ENCODE measurements around the gene SYK.

- TF ChIP-seq CTCF (conservative IDR thresholded peaks at IDR 0.05 in 1 of 2, IDR thresholded peaks at IDR 0.05 in 1 of 2; ENCODE audit: extremely low read depth in 1 of 2, insufficient read depth in 1 of 2, low read depth in 1 of 2, low read length in 2 of 2), result no peak
- TF ChIP-seq EZH2 (IDR thresholded peaks at IDR 0.05; ENCODE audit: borderline replicate concordance, low read length), result no peak
These were observed 867 bp downstream of the SYK start for GRCh38 chr9:90802386-90802985.

Data from mammary epithelial cell (primary cell).